GM12873 (cell line): ENCODE measurements around the gene OR6K6.

Experiments used
- CTCF ChIP-seq: IDR thresholded peaks from 2 replicates; pipeline ENCODE4 v1.5.1; 2012; ENCODE audit warnings: low read depth, mild to moderate bottlenecking, moderate library complexity, low read length, control low read depth; ENCODE audit not compliant: insufficient read depth; ENCODE audit errors: missing control alignments

The OR6K6 gene

GRCh38 chr1:158754420-158754819 is at the start of gene OR6K6:
OR6K6 (plus strand) TSS chr1:158754720; CDS start chr1:158754888, 168 bp downstream.
- no peak for TF ChIP-seq CTCF

GRCh38 chr1:158706096-158706495 is 48.4 kb upstream of the OR6K6 start:
- no peak for TF ChIP-seq CTCF

- TF ChIP-seq CTCF: no peak
These were observed 43.4 kb upstream of the OR6K6 start for GRCh38 chr1:158711098-158711497.

GRCh38 chr1:158714754-158715153 is 39.8 kb upstream of the OR6K6 start:
- TF ChIP-seq CTCF: peak; percentile 2

- TF ChIP-seq CTCF: no peak
These were observed 38.2 kb upstream of the OR6K6 start for GRCh38 chr1:158716335-158716734.

GRCh38 chr1:158717344-158717743 is 37.2 kb upstream of the OR6K6 start:
- no peak for TF ChIP-seq CTCF

- no peak for TF ChIP-seq CTCF
These were observed 34.9 kb upstream of the OR6K6 start for GRCh38 chr1:158719664-158720063.
